Right atrium auricular region (tissue), 2 donors: ENCODE measurements around the gene DCAF6. TPM values are rescaled to one million over a fixed set of nuclear protein-coding genes. Genes with fewer than 3 reads are reported as not detected.

Experiments used
- DNase-seq: peaks from one replicate; pipeline ENCODE4 v3.0.0-alpha.2; 2019; ENCODE audit warnings: low spot score
- H3K27ac ChIP-seq, 2 donors: fragments of 200-600 bp; sonication (generic); 1 replicate in 1 of 2; 2 replicates in 1 of 2; pipeline ENCODE4 v1.5.1; 2016 to 2019
- H3K27me3 ChIP-seq, 2 donors: fragments of 200-600 bp; sonication (generic); one replicate each; pipeline versions ENCODE4 v1.5.1 to v1.6.0; 2017 to 2019
- H3K36me3 ChIP-seq: fragments of 200-600 bp; sonication (generic); one replicate; pipeline ENCODE4 v1.5.1; 2016
- H3K4me1 ChIP-seq, 2 donors: fragments of 200-600 bp; sonication (generic); one replicate each; pipeline versions ENCODE4 v1.5.1 to v1.6.0; 2017 to 2019
- H3K4me3 ChIP-seq, 2 donors: fragments of 200-600 bp; sonication (generic); 1 replicate in 1 of 2; 2 replicates in 1 of 2; pipeline ENCODE4 v1.5.1; 2017 to 2019; ENCODE audit warnings: mild to moderate bottlenecking in 1 of 2, moderate library complexity in 1 of 2
- H3K9me3 ChIP-seq, 2 donors: fragments of 200-600 bp; sonication (generic); one replicate each; pipeline ENCODE4 v1.5.1; 2019
- CTCF ChIP-seq, 2 donors: fragments of 200-600 bp; sonication (generic); IDR thresholded peaks; one replicate each; pipeline ENCODE4 v1.5.1; 2019; ENCODE audit warnings: antibody characterized with exemption in 2 of 2
- total RNA-seq, 2 donors: library from RNA; depleted of rRNA; stranded (reverse); fragments of >200 nt; gene quantifications; one replicate each; pipeline ENCODE4 v1.1.0, GENCODE V29; 2016

Gene DCAF6
- total RNA-seq, 2 donors from 2014 or later, result 126 to 161 TPM

DNA sequence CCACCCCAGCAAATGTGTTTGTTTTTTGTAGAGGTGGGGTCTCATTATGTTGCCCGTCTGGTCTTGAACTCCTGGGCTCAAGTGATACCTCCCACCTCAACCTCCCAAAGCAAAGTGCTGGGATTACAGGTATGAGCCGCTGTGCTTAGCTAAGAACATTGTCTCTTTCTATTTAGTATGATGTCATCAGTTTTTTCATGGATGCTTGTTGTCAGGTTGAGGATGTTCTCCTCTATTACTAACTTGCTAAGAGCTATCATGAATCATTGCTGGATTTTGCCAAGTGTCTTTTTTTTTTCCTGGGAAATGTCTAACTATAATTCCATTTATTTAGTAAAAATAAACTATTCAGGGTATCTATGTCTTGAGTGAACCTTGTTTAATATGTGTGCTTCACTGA lies 19.4 kb downstream of the DCAF6 start:
- no peak for DNase-seq
- no peaks in the 10 kb centered on the region for H3K4me1 ChIP-seq
- H3K27me3 ChIP-seq, result no peaks in the 10 kb centered on the region
- H3K9me3 ChIP-seq, result no peaks in the 10 kb centered on the region
- no peak overlapping the region for H3K4me3 ChIP-seq
- H3K27ac ChIP-seq, result no peak overlapping the region
- H3K36me3 ChIP-seq, result peaks cover 33% of the 10 kb centered on the region
- TF ChIP-seq CTCF (IDR thresholded peaks at IDR 0.05), result no peak

- Histone ChIP-seq H3K4me3 (no peak overlapping the region), H3K27me3 (no peaks in the 10 kb centered on the region), H3K27ac (no peak overlapping the region), H3K36me3 (peaks cover 27% of the 10 kb centered on the region), H3K9me3 (no peaks in the 10 kb centered on the region), H3K4me1 (no peaks in the 10 kb centered on the region)
- no peak for TF ChIP-seq CTCF (IDR thresholded peaks at IDR 0.05)
- no peak for DNase-seq
These were observed 21.2 kb downstream of the DCAF6 start for GRCh38 chr1:167957710-167958109.

- no peak for TF ChIP-seq CTCF (IDR thresholded peaks at IDR 0.05)
- H3K27me3 ChIP-seq, result no peaks in the 10 kb centered on the region
- no peak overlapping the region for H3K27ac ChIP-seq
- peaks cover 9% of the 10 kb centered on the region for H3K36me3 ChIP-seq
- H3K4me3 ChIP-seq, result no peak overlapping the region
- no peaks in the 10 kb centered on the region for H3K9me3 ChIP-seq
- DNase-seq, result no peak
- peaks cover 0 to 19% of the 10 kb centered on the region in 2 donors for H3K4me1 ChIP-seq
These were observed 28.2 kb downstream of the DCAF6 start for GRCh38 chr1:167964646-167965045.

GRCh38 chr1:167966050-167966449 lies 29.6 kb downstream of the DCAF6 start:
- TF ChIP-seq CTCF (IDR thresholded peaks at IDR 0.05), result no peak
- H3K4me1 ChIP-seq, result peaks cover 0 to 19% of the 10 kb centered on the region in 2 donors
- no peak overlapping the region for H3K4me3 ChIP-seq

GRCh38 chr1:167968569-167968968 lies 32.1 kb downstream of the DCAF6 start:
- H3K9me3 ChIP-seq, result no peaks in the 10 kb centered on the region
- H3K27ac ChIP-seq, result no peak overlapping the region
- peaks cover 0 to 19% of the 10 kb centered on the region in 2 donors for H3K4me1 ChIP-seq
- H3K36me3 ChIP-seq, result peaks cover 15% of the 10 kb centered on the region
- no peak for TF ChIP-seq CTCF (IDR thresholded peaks at IDR 0.05)
- no peaks in the 10 kb centered on the region for H3K27me3 ChIP-seq
- H3K4me3 ChIP-seq, result no peak overlapping the region
- DNase-seq, result no peak

More at GRCh38 chr1:167966050-167966449, 29.6 kb downstream of the DCAF6 start:
- no peaks in the 10 kb centered on the region for H3K27me3 ChIP-seq
- H3K36me3 ChIP-seq, result peaks cover 15% of the 10 kb centered on the region
- DNase-seq, result no peak
- no peak overlapping the region for H3K27ac ChIP-seq
- no peaks in the 10 kb centered on the region for H3K9me3 ChIP-seq

DNA sequence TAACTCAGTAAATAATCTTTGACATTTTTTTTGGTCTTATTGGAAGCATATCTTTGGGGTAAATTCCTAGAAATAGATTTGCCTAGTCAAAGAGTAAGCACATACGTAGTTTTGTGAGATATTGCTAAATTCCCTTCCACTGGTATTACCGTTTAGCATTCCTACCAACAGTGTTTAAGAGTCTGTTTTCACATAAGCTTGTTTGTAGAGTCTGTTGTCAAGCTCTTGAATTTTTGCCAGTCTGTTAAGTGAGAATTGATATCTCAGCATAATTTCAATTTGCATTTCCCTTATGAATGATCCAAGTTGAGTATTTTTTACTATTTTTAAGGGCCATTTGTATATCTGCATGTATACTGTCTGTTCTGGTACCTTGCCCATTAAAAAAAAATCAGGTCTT lies 37.3 kb downstream of the DCAF6 start:
- peaks cover 24% of the 10 kb centered on the region for H3K36me3 ChIP-seq
- H3K4me3 ChIP-seq, result no peak overlapping the region
- no peak overlapping the region for H3K27ac ChIP-seq
- DNase-seq, result no peak
- peaks cover 0 to 4% of the 10 kb centered on the region in 2 donors for H3K4me1 ChIP-seq
- no peaks in the 10 kb centered on the region for H3K9me3 ChIP-seq
- H3K27me3 ChIP-seq, result no peaks in the 10 kb centered on the region
- no peak for TF ChIP-seq CTCF (IDR thresholded peaks at IDR 0.05)
